ENCODE data around the gene FAM222B. TPM values are rescaled to one million over a fixed set of nuclear protein-coding genes. Genes with fewer than 3 reads are reported as not detected.

Gene FAM222B
- polyA plus RNA-seq, 1 experiment: 5.2 TPM

DNA sequence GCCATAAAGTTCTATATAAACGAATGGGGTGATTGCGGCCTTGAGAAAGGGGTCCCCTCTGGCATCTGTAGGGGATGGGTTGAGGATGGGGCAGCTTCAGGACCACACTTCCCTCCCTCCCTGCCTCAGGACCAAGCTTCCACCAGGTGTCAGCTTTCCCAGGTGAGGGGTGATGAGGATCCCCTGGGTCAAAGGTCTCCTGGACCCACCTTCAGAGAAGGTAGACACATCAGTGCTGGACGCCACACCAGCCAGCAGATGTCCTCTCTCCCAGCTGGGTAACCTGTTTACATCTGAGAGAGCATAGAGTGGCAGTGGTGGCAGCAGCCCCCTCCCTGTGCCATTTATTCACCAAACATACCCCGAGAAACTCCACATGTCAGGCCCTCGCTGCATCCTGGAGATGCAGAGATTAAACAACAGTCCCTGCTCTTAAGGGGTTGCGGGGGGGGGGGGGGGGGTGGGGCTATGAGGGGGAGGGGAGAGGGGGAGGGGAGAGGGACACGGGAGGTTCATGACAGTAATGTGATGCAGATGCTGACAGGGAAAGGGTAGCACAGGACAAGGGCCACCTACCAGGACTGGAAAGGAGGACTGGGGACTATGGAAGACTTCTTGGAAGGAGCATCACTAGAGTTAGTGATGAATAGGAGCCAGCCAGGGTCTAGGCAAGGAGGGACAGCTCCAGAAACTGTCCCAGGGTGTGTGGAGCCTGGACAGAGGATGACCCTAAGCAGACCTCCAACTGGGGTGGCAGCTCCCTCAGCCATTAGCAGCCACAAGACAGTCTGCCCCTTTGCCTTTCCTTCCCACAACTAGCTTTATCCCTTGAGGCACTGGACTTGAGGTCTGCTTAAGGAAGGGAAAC lies 135.9 kb downstream of the FAM222B start:
- ChIA-PET CTCF (interaction anchor here (0.6 to 2.3 kb wide), 3 partner anchors 9 to 202 kb away, joined by 3 to 8 read pairs (median 3); partner anchors contain the start of gene TLCD1), POLR2A (no interaction called here)
- Histone ChIP-seq H3K27me3 (ENCODE audit: control insufficient read depth, insufficient read depth, low read length) (no peaks in the 10 kb centered on the region), H3K36me3 (ENCODE audit: control insufficient read depth, insufficient read depth, low read length) (peaks cover 7% of the 10 kb centered on the region), H3K4me3 (ENCODE audit: low read depth, low read length) (no peak overlapping the region)
- no peak for DNase-seq (ENCODE audit: low read depth)
- TF ChIP-seq, protein P1, sequence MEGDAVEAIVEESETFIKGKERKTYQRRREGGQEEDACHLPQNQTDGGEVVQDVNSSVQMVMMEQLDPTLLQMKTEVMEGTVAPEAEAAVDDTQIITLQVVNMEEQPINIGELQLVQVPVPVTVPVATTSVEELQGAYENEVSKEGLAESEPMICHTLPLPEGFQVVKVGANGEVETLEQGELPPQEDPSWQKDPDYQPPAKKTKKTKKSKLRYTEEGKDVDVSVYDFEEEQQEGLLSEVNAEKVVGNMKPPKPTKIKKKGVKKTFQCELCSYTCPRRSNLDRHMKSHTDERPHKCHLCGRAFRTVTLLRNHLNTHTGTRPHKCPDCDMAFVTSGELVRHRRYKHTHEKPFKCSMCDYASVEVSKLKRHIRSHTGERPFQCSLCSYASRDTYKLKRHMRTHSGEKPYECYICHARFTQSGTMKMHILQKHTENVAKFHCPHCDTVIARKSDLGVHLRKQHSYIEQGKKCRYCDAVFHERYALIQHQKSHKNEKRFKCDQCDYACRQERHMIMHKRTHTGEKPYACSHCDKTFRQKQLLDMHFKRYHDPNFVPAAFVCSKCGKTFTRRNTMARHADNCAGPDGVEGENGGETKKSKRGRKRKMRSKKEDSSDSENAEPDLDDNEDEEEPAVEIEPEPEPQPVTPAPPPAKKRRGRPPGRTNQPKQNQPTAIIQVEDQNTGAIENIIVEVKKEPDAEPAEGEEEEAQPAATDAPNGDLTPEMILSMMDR (IDR thresholded peaks at IDR 0.05; ENCODE audit: insufficient read depth, low read depth, low read length): no peak

Small RNA genes within 50 kb of the gene (small RNA-seq; reads per million reads assigned to genes)
- not detected for gene RF00019 (ENCODE audit: insufficient read length, low read depth, low replicate concordance)
- not detected for gene SNORD42A (ENCODE audit: insufficient read length, low read depth, low replicate concordance)
- not detected for gene SNORD42B (ENCODE audit: insufficient read length, low read depth, low replicate concordance)
- not detected for gene SNORD4A (ENCODE audit: insufficient read length, low read depth, low replicate concordance)
- not detected for gene SNORD4B (ENCODE audit: insufficient read length, low read depth, low replicate concordance)

Other genes with a start within 250 kb of the FAM222B start
- 36.1 and 41.3 TPM in 2 replicates for gene SPAG5, start 243.8 kb downstream of the FAM222B start, polyA plus RNA-seq (2011; rRNA removed)
- 3.7 and 4.8 TPM in 2 replicates for gene RSKR, start 228.6 kb downstream of the FAM222B start, polyA plus RNA-seq (2011; rRNA removed)
- 142 and 206 TPM in 2 replicates for gene BLTP2, start 197.6 kb downstream of the FAM222B start, polyA plus RNA-seq (2011; rRNA removed)
- gene SDF2, start 180.9 kb downstream of the FAM222B start, polyA plus RNA-seq (2011; rRNA removed): 74.5 and 77.5 TPM in 2 replicates
- gene SUPT6H, start 180.6 kb downstream of the FAM222B start, polyA plus RNA-seq (2011; rRNA removed): 31.7 and 37.1 TPM in 2 replicates
- 0.71 and 0.99 TPM in 2 replicates for gene PROCA1, start 130.9 kb downstream of the FAM222B start, polyA plus RNA-seq (2011; rRNA removed)
- 307 and 473 TPM in 2 replicates for gene RAB34, start 124.9 kb downstream of the FAM222B start, polyA plus RNA-seq (2011; rRNA removed)
- 486 and 1,227 TPM in 2 replicates for gene RPL23A, start 122.8 kb downstream of the FAM222B start, polyA plus RNA-seq (2011; rRNA removed)
- gene TLCD1, start 116.6 kb downstream of the FAM222B start, polyA plus RNA-seq (2011; rRNA removed): 9.4 and 9.8 TPM in 2 replicates
- 3.8 and 5.3 TPM in 2 replicates for gene NEK8, start 114.0 kb downstream of the FAM222B start, polyA plus RNA-seq (2011; rRNA removed)
- gene TRAF4, start 98.8 kb downstream of the FAM222B start, polyA plus RNA-seq (2011; rRNA removed): 26.4 and 55.6 TPM in 2 replicates
- gene ERAL1, start 12.2 kb upstream of the FAM222B start, polyA plus RNA-seq (2011; rRNA removed): 57.2 and 84.1 TPM in 2 replicates
- 62.2 and 86.0 TPM in 2 replicates for gene FLOT2, start 54.9 kb upstream of the FAM222B start, polyA plus RNA-seq (2011; rRNA removed)
- gene DHRS13, start 60.3 kb upstream of the FAM222B start, polyA plus RNA-seq (2011; rRNA removed): 2.1 and 2.8 TPM in 2 replicates
- 10.4 and 16.5 TPM in 2 replicates for gene PHF12, start 108.7 kb upstream of the FAM222B start, polyA plus RNA-seq (2011; rRNA removed)
- gene SEZ6, start 163.2 kb upstream of the FAM222B start, polyA plus RNA-seq (2011; rRNA removed): not detected in 2 replicates
- gene PIPOX, start 200.4 kb upstream of the FAM222B start, polyA plus RNA-seq (2011; rRNA removed): 0.40 and 1.1 TPM in 2 replicates